IPS-11a (cell line): Measurements from ENCODE around the gene RAB11FIP4.

Experiments used
- H3K4me3 ChIP-seq: one replicate; pipeline ENCODE4 v1.5.1; 2013; ENCODE audit warnings: low read depth, low read length, control low read depth

The RAB11FIP4 gene

DNA sequence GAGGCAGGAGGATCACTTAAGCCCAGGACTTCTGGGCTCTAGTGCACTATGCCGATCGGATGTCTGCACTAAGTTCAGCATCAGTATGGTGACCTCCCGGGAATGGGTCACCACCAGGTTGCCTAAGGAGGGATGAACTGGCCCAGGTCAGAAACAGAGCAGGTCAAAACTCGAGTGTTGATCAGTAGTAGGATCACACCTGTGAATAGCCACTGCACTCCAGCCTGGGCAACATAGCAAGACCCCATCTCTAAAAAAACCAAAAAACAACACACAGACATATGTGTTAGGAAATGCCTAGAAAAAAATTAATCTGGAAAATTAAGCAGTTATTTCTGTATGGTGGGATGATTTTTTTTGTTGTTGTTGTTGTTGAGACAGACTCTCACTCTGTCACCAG, 127.0 kb downstream of the RAB11FIP4 start:
- H3K4me3 ChIP-seq = no peak overlapping the region

DNA sequence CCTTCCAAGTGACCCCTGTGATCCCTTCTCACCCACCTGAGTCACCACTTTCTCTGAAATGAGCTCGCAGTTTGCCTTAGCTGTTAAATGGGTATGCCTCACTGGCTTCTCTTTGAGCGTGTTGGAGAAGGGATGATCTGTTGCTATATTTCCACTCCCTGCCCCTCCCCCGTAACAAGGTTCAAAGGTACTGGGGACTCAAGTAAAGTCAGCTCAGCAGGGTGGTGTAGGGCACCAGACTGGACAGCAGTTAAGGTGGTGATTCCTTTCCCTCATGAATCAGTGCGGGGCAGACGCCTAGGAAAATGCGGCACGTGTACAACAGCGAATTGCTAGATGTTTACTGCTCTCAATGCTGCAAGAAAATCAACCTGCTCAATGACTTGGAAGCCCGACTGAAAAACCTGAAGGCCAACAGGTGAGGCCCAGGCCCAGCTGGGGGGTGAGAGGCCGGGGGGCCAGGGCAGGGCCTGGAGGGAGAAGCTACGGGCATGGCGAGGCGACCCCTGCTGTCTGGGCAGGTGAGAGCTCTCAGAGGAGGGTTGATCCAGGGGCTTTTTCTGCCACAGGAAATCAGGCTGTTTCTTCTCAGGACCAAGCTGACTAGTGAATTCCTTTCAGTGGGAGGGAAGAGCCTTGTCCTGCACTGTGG, 130.3 kb downstream of the RAB11FIP4 start:
- no peak overlapping the region for H3K4me3 ChIP-seq

DNA sequence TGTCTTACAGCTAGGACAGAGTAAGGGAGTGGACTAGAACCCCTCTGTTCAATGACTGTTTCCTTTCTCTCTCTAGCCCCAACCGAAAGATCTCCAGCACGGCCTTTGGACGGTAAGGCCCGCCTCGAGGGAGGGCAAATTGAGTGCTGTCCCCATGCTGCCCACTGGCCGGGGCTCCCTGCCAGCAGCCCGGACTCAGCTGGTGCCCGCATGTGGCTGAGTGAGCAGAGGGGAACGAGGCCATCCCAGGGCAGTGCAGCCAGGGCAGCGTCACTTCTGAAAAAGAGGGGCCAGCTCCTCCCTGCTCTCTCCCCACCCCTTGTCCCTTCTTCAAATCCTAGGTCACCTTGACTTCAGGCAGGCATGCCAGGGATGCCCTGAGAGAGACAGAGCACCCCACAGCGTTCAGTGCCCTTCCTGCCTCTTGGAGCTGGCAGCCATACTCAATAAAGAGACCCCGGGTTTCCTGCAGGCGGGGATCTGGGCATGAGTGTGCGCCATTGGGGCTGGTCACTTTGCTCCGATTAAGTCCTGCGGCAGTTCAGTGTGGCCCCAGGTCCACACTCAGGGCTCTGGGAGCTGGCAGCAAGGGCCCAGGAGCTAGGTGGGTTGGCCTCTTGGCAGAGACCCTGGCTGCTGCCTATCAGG, 130.9 kb downstream of the RAB11FIP4 start:
- no peak overlapping the region for H3K4me3 ChIP-seq

DNA sequence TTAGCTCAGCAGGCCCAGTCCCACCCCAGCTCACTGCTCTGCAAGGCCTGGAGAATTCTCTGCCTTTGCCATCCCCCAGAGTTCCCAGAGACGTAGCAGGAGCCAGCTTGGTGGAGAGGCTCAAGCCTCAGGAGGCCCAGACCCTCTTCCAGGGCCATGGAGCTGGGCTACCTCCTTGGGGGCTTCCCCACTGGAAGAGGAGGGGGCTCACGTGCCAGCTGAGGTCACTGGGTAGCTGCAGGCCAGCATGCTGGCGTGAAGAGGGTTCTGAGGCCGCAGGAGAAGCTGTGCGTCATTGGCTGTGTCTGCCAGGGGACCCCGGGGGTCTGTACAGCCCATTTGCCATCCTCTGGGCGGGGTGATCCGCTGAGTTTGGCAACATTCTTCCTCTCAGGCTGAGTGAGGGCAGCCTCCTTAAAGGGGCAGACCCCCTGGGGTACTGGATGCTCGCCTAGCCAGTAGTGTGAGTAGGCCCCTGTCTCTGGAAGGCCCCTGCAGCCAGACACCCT, 131.6 kb downstream of the RAB11FIP4 start:
- H3K4me3 ChIP-seq = no peak overlapping the region

DNA sequence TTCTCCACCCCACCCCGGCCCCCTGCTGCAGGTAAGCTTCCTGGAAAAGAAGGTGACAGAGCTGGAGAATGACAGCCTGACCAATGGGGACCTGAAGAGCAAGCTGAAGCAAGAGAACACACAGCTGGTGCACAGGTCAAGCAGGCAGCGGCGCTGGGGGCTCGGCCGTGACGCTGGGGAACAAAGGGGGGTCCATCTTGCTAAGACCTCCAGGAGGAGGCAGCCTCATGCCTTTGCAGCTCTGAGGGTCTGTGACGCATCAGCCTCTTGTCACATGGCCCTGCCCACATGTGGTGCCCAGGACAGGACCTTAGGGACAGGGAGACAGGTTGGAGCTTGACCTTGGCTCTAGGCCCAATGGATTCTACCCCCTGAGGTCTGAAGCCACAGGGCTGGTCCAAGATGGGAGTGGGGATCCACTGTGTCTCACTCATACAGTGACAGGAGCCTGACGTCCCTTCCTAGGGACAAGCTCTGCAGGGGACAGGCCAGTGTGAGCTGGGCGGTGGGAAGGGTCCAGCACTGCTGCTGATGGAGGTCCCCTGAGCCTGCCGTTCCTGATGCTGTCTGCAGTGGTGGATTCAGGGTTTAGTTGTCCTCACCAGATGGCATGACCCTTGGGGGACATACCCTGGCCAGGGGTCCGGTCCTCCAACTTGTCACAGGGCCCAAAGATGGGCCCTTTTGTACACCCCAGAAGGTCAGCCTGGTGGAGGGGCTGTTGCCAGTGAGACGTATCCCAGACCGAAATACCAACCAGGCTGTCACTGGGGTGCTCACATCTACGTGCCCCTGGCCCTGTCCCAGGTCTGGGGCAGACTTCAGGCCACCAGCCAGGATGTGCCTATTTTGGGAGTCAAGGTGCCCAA, 132.6 kb downstream of the RAB11FIP4 start:
- H3K4me3 ChIP-seq = no peak overlapping the region

DNA sequence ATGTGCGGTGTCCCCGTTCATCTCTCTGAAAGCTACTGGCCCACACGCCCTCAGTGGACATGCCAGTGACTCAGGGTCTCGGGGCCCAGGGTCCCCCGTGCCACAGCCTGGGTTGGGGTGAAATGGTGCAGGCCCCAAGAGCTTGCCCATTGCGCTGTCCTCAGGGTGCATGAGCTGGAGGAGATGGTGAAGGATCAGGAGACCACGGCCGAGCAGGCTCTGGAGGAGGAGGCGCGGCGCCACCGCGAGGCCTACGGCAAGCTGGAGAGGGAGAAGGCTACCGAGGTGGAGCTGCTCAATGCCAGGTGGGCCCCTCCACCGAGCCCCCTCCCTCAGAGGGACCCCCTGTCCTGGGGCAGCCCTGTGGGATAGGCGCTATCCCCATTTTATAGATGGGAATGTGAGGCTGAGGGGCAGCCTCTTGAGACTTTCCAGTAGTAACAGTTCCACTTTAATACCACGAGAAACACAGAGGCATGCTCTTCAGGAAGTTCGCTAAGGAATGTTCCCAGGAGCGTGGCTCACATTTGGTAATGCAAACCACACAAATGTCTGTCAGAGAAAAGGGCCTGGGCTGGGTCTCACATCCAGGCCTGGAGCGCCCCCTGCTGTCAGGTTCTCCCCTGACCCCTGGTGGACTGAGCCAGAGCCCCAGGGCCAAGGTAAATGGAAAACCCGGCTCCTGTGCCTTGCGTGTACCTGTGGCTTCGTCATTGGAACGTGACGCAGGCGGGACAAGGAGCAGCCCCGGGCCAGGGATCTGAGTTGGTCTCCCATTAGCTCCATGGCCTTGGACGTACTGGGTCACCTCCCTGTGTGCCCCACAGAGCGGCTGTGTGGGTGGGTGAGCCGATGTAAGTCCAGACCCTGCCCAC, 133.7 kb downstream of the RAB11FIP4 start:
- H3K4me3 ChIP-seq = no peak overlapping the region

DNA sequence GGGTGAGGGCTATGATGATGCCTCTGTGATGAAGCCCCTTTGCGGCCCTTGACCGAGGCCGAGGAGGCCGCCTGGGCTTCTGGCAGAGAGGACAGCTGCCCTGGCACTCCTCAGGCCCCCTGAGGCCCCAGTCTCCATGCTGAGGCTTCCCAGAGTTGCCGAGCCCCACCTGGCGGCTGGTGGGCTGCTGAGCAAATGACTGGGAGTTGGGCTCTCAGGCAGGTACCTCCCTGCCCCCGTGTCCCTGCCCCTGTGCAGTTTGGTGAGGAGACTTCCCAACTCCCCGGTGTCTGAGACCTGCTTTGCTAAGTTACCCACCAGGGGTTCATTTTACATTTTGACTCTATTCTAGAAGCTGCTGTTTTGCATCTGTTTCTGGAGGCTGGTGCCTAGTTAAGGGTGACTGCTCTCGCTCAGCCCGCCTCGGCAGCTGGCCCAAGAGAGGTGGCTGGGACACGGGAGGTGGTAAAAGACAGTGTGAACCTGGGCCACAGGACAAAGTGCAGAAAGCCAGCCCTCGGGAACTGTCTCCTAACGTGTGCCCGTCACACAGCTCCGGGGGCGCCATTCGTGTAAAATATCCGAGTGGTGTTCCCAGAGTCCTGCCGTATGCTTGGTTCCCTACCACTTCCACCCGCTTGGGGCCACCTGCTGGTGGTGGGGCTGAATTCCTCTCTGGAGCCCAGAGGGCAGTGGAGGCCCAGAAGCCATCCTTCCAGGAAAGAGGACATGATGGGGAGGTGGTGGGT, 134.5 kb downstream of the RAB11FIP4 start:
- H3K4me3 ChIP-seq = no peak overlapping the region

DNA sequence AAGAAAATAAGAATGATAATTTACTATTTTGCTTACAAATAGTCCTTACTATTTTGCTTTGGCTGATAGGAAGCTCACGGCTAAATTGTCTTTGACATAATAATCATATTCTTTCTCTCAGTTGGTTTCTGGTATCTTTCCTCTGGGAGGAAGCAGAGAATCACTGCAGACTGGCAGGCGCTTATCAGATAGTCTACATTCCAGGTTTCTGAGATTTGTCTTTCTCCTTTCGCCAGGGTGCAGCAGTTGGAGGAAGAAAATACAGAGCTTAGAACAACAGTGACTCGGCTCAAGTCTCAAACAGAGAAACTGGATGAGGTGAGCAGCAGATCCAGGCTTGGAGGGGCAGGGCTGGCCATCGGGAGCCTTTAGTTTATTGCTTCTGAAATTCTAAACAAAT, 136.1 kb downstream of the RAB11FIP4 start:
- H3K4me3 ChIP-seq = no peak overlapping the region

DNA sequence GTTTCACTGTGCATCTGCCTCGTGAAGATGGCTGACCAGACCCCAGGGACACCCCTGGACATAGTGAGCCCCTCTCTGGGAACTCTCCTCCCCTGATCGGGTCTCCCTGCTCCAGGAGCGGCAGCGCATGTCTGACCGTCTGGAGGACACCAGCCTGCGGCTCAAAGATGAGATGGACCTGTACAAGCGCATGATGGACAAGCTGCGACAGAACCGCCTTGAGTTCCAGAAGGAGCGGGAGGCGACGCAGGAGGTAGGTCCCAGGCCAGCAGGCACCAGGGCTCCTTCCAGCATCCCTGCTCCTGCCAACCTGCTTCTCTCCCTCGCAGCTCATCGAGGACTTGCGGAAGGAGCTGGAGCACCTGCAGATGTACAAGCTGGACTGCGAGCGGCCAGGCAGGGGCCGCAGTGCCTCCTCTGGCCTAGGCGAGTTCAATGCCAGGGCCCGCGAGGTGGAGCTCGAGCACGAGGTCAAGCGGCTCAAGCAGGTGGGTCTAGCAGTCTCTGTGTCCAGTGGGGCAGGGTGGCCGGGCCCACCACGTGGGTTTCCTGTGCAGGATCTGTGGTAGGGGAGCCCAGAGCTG, 136.9 kb downstream of the RAB11FIP4 start:
- no peak overlapping the region for H3K4me3 ChIP-seq

DNA sequence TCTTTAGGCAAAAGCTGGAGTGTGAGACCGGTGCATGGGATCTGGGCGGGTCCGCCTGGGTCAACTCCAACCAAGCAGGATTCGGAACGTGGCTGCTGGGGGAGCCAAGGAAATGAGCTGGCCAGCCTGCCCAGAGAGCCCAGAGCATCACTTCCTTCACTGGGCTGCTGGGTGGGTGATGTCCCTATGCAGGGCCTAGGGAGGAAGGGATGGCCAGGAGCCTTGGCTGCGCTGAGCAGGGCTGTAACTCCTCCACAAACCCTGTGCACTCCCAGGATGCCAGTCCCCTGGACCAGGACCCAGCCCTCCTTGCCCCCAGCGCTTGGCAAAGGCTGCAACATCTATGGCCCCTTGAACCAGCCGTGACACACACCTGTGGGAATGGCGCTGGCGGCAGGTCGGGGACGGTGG, 138.4 kb downstream of the RAB11FIP4 start:
- no peak overlapping the region for H3K4me3 ChIP-seq

DNA sequence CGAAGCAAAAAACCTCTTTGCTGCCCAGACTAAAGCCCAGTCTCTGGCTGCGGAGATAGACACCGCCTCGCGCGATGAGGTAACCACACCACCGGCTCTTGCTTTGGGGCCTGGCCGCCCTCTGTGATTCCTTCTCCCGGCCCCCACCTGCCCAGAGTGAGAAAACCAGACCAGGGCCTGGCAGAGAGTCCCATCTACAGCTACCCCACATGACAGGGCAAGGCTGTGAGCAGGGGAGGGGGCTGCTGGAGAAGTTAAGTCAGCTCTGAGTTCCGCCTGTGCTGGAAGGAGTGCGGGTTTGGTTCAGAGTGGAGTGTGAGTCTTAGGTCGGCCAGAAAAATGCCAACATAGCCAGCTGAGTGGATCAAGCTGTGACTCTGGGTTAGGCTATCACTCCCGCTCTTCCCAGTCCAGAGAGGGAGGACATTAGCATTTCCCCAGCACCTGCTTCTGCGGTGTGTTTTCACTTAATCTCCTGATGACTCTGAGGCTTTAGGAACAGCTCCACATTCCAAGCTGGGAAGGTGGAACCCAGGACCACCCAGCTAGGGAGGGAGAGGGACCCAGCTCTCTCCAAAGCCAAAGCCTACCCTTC, 139.0 kb downstream of the RAB11FIP4 start:
- H3K4me3 ChIP-seq = no peak overlapping the region

DNA sequence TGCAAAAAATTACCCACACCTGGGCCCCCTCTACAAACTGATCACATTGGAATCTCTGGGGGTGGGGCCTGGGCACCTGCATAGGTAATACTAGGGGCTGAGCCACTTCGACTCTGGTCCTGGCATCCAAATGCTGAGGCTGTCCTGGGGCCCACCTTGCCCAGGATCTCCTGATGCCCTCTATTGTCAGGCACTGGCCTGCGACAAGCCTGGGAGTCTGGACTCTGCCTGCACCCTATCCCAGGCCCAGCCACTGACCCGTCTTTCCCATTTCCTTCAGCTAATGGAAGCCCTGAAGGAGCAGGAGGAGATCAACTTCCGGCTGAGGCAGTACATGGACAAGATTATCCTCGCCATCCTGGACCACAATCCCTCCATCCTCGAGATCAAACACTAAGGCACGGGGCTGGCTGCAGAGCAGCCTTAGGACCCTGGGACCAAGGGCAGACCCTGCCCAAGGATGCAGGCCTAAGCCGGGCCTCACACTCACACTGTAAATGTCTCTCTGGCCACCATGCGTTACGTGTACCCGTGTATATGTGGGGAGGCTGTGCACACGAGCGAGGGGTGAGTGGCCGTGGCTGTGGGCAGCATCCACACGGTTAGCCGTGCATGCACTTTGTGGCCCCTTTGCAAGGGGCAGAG, 140.0 kb downstream of the RAB11FIP4 start:
- H3K4me3 ChIP-seq = no peak overlapping the region

DNA sequence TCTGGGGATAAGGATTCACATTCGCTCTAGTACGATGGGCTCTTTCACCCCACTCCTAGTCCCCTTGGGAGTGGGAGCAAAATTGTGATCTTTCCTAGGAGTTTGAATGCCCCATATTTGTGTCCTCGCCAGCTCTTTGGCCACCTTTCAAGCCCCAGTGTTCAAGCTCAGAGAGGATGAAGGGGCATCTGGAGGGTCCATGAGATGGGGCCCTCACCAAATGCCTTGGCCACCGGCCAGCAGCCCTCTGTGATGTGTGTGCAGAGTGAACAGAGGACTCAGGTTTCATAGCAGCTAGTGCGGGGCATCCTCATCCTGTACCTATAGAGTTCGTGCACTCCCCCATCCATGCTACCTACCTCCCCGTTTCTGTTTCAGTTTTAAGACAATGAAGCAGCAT, 140.6 kb downstream of the RAB11FIP4 start:
- no peak overlapping the region for H3K4me3 ChIP-seq

DNA sequence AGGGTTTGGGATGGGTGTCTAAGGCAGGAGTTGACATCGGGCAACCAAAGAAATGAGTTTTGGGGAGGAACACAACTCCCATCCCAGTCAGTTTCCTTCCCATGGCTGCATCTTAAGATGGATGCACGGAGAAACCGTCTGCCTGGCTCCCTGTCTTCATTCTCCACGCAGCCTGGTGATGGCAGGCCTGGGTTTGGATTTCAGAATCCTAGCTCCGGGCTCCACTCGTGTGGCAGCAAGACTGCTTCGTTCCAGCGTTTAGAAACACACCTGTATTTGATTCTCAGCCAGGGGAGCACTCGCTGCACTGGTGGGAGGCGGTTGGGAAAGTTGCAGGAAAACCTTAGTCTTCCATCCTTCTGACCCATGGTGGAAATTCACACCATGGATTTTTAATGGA, 141.1 kb downstream of the RAB11FIP4 start:
- no peak overlapping the region for H3K4me3 ChIP-seq

DNA sequence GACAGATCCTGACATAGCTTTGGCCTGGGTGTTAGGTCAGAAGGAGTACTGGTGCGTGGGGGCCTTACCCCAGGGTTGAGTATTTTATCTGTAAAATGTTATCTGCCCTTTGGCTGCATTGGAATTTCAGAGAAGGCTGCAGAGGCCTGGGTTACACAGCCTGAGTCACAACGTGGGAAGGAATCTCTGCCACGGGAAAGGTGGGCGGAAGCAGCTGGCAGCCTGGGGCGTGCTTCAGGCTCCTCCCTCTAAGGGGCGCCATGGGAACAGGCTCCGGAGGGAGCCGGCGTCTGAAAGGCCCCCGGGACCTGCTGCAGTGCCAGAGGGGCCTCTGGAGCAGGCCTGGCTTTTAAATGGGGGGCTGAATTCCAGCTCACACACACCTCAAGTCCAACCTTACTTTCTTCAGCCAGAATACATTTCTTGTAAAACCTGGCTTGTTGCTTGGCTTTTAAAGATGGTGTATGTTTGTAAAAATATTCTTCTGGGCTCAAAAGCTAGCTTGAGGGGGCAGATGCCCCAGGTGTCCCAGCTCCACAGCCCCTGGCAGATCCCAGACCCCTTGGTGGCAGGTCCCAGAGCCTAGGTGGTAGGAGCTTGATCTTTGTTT, 142.2 kb downstream of the RAB11FIP4 start:
- H3K4me3 ChIP-seq = no peak overlapping the region

DNA sequence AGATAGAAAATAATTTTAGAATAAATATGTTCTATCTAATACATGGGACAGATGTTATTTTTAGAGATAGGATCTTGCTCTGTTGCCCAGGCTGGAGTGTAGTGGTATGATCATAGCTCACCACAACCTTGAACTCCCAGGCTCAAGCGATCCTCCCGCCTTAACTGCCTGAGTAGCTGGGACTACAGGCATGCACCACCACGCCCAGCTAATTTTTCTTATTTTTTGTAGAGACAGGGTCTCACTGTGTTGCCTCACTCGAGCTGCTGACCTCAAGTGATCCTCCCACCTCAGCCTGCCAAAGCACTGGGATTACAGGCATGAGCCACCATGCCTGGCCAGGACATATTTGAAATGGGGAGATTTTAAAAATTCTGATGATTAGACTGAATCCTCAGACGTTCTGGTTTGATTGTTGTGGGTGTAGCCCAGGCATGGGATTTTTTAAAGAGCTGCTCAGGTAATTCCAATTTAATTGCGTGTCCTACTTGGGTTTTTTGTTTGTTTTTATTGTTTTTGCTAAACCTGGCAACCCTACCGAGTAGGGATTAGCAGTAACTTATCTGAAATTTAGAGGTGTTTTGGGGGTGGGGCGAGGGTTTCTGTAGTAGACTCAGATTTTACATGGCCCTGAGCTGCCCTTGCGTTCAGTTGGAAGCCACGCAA, 142.9 kb downstream of the RAB11FIP4 start:
- no peak overlapping the region for H3K4me3 ChIP-seq

DNA sequence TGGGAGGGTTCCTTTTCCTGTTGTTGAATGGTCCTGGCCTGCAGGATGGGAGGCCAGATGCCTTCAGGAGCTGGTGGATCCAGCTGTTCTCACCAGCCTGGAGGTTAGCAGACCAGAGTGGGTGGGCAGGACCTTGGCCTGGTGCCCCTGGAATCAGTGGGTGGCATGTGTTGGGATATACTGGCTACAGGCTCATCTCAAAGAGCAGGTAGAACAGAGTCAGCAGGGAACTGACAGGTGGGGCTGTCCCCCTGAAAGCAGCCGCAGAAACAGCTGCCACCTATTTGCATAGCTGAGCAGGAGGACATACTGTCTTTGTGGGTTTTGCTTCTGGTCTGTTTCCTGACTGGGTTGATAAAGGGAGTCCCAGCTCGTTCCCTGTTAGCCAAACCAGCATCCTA, 144.1 kb downstream of the RAB11FIP4 start:
- H3K4me3 ChIP-seq = no peak overlapping the region

DNA sequence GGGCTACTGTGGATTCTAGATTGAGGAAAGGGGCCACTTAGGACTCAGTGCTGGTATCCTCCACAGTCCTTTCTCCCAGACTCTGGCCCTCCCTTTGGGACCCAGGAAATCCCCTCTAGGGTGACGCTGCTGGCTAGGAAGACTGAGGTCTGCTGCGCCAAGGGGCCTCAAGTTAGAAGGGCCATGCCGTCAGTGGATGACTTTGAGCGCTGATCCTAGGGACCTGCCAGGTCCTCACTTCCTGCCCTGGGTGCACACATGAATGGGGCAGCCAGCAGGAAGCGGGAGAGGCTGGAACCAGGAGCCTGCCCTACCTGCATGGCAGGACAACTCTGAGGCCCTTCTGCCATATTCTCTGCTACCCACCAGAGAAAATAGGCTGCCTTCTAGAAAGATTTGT, 145.0 kb downstream of the RAB11FIP4 start:
- no peak overlapping the region for H3K4me3 ChIP-seq
